Peyer's patch (tissue), 4 donors: ENCODE measurements around the gene STK32B.

Source experiments
- CTCF ChIP-seq, 6 experiments: fragments of 450-650 bp in 4 of 6; fragments of 200-600 bp in 2 of 6; sonication (generic) in 1 of 6; IDR thresholded peaks; one replicate each; pipeline ENCODE4 v1.5.1; 2017 to 2019; ENCODE audit warnings: antibody characterized with exemption in 6 of 6, mild to moderate bottlenecking in 3 of 6, moderate library complexity in 1 of 6
- POLR2A ChIP-seq, 2 donors: fragments of 450-650 bp; IDR thresholded peaks; one replicate each; pipeline ENCODE4 v1.5.1; 2017; ENCODE audit warnings: antibody characterized with exemption in 2 of 2, mild to moderate bottlenecking in 2 of 2, moderate library complexity in 2 of 2

- TF ChIP-seq CTCF (IDR thresholded peaks at IDR 0.05) (no peak), POLR2A (IDR thresholded peaks at IDR 0.05) (no peak)
Observed at GRCh38 chr4:5459236-5459635, 408.0 kb downstream of the STK32B start.
